HG02943 (cell line): ENCODE measurements around the gene PRSS16.
"Not testable (repeated sequence)": the region's sequence is repeated elsewhere in the genome, so short reads cannot be mapped to it uniquely, and the experiment has no call there.

Experiments
- ATAC-seq: cut with Tn5 transposase; IDR thresholded peaks from one replicate; pipeline ENCODE4 v1.9.1; 2021; ENCODE audit warnings: mild to moderate bottlenecking, low read depth, moderate library complexity; ENCODE audit not compliant: unreplicated experiment

PRSS16 gene, protein sequence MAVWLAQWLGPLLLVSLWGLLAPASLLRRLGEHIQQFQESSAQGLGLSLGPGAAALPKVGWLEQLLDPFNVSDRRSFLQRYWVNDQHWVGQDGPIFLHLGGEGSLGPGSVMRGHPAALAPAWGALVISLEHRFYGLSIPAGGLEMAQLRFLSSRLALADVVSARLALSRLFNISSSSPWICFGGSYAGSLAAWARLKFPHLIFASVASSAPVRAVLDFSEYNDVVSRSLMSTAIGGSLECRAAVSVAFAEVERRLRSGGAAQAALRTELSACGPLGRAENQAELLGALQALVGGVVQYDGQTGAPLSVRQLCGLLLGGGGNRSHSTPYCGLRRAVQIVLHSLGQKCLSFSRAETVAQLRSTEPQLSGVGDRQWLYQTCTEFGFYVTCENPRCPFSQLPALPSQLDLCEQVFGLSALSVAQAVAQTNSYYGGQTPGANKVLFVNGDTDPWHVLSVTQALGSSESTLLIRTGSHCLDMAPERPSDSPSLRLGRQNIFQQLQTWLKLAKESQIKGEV

DNA sequence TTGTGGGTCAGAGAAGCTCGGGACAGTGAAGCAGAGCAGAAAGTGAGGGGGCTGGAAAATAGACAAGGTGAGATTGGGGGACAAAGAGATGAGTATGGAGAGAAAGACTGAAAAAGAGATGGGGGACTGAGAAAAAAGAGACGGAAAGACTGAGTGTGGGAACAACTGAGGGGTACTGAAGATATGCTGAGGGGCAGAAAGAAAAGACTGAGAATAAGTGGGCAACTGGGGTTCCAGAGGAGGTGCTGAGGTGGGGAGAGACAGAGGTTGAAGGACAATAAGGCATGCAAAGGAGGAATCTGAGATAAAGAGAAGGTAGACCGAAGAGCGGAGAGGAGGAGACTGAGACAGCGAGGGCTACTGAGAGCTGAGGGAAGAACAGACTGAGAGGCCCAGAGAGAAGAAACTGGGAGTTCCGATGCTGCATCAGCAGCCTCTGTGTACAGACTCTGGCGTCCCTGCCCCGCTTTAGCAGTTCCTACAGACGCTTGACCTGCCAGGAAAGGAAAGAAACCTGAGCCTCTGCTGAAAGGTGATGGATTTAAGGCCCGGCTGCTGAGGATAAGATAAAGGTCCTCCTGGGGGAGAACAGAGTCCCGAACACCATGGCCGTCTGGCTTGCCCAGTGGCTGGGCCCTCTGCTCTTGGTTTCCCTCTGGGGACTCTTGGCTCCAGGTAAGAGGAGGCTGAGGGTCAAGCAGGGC, at the start of gene PRSS16:
Gene PRSS16 (plus strand): TSS at position 569 of the 704 bp plus-strand sequence. CDS start 37 bp downstream, at position 606.
- no peak for ATAC-seq

DNA sequence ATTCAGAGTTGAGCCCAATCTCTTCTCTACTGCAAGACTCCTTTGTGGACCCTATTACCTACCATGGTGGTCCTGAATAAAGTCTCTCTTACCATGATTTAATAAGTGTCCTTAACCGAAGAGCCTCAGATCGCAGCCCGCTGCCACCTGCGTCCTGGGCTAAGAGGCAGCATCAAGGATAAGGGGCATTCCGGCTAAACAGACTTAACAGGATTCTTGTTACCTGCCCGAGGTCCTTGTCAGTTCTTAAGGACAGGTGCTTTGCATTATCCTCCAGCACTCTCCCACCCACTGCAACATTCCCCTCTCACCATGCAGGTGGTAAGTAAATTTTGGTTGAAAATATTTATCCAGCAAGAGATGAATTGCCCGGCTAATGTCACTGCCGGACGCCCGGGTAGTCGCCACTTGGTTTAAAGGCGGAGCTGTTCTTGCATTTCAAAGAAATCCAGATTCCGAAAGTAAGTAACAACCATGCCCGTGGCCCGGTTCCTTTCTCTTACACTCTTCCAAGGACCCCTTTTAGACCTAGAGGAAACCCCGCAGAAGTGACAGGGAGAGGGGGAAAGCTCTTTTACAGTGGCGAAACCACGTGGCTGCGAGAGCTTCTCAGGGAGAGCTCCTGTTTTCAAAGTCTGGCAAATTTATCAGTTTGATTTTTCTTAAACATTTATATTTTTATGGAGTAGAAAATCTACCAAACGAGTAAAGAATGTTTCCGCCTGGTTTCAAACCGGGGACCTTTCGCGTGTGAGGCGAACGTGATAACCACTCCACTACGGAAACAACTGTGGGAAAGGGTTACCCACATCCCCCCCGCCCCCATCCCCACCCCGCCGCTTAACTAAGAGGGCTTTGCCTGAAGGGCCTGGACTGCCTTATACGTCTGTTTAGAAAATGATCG, 41.9 kb upstream of the PRSS16 start:
- ATAC-seq: no peak

- ATAC-seq: no peak
Observed at GRCh38 chr6:27206806-27207205, 40.7 kb upstream of the PRSS16 start.

GRCh38 chr6:27208042-27208441, 39.5 kb upstream of the PRSS16 start:
- no peak for ATAC-seq

DNA sequence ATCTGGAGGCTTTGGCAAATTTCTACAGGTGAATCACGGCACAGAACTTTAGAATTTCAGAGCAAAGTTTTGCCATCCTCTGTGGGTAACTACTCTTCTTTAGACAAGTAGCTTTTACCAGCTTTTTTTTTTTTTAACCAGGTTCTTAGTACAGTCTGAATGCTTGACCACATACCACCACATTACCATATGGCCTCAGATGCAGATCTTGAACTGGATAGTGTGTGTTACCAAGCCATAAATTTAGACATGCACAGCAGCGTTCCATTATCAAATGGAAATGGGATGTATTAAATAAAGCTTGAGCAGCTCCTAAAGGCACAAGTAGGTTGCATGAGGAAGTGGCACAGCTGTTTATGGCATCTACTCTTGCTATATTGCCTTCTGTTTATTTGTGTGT, 38.3 kb upstream of the PRSS16 start:
- ATAC-seq: no peak

DNA sequence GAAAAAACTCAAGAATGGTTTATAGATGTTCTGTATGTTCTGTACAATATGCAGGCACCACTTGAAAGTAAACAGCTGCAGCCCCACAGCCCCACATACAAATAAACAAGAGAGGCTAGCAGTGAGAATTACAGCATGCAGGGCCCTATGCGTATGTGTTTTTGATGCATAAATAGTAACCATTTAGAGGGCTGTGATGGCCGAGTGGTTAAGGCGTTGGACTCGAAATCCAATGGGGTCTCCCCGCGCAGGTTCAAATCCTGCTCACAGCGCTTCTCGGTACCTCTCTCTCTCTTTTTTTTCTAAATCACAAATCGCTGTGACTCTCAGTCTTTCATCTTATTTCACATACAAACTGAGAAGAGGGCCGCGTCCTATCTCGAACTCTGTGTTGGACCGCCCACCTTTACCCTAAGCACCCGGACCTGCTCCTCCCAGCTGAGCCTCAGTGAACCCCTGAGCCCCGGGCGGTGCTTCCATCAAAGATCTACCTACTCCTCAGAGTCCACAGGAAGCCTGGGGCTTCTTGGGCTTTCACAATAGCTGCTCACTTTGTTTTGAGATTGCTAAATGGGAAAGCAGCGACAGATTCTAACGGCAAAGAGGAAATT, 37.7 kb upstream of the PRSS16 start:
- no peak for ATAC-seq

DNA sequence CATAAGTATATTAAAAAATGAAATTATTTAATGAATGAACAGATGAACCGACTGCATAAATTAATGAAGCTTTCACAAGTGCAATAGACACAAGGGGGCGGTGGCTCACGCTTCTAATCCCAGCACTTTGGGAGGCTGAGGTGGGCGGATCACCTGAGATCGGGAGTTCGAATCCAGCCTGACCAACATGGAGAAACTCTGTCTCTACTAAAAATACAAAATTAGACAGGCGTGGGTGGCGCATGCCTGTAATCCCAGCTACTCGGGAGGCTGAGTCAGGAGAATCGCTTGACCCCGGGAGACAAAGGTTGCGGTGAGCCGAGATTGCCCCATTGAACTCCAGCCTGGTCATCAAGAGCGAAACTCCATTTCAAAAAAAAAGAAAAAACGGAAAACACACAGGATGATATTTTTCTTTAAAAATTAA, 34.4 kb upstream of the PRSS16 start:
- ATAC-seq: not testable (repeated sequence)

DNA sequence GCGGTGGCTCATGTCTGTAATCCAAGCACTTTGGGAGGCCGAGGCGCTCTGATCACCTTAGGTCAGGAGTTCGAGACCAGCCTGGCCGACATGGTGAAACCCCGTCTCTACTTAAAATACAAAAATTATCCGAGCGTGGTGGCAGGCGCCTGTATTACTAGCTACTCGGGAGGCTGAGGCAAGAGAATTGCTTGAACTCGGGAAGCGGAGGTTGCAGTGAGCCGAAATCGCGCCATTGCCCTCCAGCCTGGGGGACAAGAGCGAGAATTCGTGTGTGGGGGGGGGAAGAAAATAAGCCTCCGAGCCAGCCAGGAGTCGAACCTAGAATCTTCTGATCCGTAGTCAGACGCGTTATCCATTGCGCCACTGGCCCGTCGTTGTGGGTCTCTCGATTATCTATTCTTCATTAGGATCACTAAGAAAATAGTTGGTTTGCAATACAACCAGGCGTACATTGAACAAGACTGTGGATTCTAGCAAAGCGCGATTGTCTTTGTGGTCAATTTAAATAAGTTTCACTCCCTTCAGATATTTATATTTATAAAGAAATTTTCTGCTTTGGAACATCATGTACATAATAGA, 33.9 kb upstream of the PRSS16 start:
- no peak for ATAC-seq

DNA sequence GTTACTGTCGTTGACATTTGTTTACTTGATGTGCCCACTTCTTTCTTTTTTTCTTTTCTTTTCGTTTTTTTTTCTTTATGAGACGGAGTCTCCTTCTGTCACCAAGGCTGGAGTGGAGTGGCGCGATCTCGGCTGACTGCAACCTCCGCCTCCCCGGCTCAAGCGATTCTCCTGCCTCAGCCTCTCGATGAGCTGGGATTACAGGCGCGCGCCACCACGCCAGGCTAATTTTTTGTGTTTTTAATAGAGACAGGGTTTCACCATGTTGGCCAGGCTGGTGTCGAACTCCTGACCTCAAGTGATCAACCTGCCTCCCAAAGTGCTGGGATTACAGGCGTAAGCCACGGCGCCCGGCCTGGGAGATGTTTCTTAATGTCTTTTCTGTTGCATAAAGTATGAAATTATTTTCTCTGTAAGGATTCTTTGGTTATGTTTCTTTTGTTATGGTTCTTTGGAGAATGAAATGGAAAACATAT, 33.3 kb upstream of the PRSS16 start:
- no peak for ATAC-seq

- no peak for ATAC-seq
Observed at GRCh38 chr6:27216874-27217273, 30.6 kb upstream of the PRSS16 start.

- not testable (repeated sequence) for ATAC-seq
Observed at GRCh38 chr6:27222971-27223370, 24.5 kb upstream of the PRSS16 start.

DNA sequence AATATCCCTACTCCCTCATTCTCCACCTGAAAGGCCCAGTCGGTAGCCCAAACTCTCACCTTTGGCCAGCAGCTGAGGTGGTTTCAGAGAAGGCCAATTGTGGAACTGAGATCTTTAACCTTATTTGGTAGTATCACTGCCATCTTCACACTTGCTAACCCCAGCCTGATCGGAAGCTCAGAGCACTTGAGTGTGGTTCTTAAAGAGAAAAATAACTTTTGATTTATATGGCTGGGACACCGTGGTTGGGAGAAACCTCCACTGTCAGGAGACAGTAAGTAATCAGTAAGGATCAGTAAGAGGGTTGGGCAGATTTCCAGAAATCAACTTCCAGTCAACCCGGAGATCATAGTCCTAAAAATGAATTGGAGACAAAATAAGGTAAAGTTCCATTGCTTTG, 22.8 kb upstream of the PRSS16 start:
- ATAC-seq: no peak

DNA sequence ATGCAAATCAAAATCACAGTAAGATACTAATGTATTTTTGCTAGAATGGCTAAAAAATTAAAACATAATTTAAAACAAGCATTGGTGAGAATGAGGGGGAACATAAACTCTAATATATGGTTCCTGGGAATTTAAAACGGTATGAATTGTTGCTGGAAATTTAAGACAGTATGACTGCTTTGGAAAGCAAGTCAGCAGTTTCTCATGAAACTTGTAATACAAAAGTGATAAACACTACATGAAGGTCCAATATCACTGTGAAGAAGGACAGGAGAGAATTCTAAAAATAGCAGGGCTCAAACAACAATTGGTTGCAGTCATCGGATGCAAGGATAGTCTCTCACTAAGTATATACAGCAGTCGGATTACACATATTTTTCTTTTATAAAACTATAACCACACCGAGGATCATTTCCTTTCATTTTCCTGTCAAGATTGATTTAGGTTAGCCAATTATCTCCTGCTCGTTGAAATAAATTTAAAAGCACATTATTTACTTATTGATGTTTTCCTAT, 18.5 kb upstream of the PRSS16 start:
- ATAC-seq: no peak

GRCh38 chr6:27230758-27231111, 16.8 kb upstream of the PRSS16 start:
- no peak for ATAC-seq

- no peak for ATAC-seq
Observed at GRCh38 chr6:27234576-27234975, 12.9 kb upstream of the PRSS16 start.

GRCh38 chr6:27237089-27237803, 10.3 kb upstream of the PRSS16 start:
- no peak for ATAC-seq

DNA sequence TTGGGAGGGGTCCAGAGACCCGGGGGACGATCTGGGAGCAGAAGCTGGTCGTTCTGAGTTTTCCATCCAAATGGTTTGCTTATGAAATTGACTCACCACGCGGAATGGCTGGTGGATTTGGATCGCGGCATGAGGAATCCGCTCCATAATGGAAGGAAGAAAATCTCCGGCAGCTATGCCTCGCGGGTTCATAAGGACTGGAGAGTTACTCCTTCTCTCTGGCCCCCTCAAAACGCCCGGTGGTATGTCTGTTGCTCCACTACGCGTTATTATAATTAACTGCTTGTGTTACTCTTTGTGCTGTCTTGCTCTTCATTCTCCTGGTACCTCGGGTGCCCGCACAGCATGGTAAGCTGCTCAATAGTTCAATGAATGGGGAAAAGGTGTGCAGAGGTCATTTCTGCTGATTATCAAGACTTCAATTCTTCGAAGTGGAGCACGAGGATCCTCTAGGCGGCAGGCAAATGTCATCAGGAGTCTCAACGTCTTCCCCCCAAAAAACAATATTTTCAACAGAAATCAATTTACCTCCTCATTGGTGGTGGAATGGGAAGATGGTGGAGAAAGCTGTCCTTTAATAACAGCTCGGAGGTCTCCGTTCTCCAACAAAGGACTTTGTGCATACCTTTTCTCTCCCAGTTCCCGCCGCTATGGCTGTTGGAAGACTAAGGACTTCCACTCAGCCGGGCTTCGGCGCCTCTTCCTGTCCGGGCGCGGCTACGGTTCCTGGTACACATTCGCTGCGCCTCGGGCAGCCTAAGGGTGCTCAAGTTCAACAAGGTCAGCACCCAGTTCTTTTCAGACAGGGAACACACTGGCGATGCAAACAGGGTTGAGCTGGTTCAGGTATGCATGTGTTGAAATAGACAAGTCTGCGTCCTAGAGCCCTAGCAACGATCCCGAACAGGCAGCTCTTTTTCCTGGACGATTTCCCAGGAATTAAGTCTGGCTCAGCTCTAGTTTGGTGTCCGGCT, 9.2 kb upstream of the PRSS16 start:
- no peak for ATAC-seq

DNA sequence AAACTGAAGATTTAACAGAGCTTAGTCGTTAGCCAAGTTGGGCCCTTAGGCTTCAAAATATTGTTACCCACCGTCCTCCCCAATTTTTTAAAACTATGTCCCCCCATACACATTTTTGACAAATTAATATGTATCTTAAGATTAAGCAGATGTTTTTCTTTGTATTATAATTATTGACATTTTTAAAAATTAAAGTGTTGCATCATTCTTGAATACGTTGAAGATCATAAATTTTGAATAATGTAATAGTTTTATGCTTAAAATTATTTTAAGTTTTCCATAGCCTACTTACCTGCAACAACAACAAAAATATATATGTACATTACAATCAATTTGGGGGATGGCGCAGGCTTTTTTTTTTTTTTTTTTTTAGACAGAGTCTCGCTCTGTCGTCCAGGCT, 8.2 kb upstream of the PRSS16 start:
- no peak for ATAC-seq
